ENCODE data around the gene COG2.
"Not testable (repeated sequence)": the region's sequence is repeated elsewhere in the genome, so short reads cannot be mapped to it uniquely, and the experiment has no call there.

The COG2 gene

DNA sequence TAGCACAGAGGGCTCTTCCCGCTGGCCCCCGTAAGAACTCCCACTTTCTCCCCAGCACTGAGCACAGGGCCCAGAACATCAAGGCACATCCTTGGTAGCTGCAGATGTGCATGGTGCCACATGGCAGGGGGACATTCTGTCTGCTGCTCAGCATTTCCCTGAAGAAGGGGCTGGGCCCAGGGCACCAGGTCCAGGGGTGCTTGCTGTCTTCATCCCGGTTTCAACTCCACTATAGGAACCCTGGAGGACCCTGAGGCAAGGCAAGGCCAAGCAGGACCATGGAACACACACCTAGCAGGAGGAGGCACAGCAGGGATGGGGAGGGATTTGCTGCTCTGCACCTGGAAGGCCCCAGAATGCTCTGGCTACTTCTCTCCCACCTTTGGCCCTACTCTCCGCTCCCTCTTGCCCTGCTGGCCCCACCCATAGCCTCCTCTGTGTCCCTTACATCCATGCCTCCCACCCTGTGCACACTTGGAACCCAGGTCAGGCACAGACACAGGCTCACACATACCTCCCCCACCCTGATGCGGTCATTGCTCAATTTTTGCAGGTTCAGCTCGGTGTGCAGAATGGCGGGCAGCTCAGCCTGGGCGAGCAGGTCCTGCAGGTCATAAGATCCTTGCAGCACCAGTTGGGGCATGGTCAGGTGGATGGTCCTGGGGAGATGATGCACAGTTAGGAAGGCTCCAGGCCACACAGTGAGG, 61.6 kb downstream of the COG2 start:
- DNase-seq = no peak

DNA sequence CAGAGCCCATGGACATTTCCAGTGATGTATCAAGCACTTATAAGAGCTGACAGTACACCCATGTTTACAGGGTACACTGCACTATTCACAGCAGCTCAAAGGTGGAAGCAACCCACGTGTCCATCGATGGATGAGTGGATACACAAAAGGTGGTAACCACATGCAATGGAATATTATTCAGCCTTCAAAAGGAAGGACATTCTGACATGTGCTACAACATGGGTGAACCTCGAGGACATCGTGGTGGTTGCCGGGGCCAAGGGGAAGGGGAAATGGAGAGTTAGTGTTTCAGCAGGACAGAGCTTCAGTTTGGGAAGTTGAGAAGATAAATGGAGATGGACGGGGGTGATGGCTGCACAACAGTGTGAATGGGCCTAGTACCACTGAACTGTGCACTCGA, 62.5 kb downstream of the COG2 start:
- DNase-seq = no peak

DNA sequence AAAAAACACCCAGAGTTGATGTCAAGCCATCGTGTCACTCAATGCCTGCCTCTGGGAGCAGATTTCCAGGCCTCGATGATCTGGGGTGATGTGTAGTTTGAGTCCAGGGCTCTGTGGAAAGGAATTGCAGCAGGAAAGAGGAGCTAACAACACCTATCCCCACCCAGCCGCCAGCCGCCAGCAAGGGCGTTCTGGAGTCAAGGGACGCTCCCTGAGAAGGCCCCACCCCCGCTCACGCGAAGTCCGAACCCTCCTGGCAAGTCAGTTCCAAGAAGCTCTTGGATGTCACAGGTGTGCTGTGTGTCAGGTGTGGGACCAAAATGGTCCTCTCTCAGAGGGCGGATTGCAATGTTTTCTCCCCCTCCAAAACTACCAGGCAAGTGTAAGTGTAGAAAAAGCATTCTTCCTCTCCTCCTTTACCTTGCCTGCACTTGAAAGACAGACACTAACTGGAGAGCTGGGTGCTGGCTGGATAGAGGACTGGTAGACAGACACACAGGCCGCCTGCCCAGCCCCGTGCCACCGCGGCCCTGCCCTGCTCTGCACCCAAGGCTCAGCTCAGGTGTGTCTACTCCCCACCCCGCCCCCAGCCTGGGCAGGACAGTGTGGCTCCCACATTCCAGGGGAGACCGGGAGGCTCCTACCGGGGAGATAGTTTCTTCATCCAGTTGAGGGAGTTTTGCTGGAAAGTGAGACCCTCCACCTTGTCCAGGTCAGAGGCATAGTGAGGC, 63.2 kb downstream of the COG2 start:
- no peak for DNase-seq

DNA sequence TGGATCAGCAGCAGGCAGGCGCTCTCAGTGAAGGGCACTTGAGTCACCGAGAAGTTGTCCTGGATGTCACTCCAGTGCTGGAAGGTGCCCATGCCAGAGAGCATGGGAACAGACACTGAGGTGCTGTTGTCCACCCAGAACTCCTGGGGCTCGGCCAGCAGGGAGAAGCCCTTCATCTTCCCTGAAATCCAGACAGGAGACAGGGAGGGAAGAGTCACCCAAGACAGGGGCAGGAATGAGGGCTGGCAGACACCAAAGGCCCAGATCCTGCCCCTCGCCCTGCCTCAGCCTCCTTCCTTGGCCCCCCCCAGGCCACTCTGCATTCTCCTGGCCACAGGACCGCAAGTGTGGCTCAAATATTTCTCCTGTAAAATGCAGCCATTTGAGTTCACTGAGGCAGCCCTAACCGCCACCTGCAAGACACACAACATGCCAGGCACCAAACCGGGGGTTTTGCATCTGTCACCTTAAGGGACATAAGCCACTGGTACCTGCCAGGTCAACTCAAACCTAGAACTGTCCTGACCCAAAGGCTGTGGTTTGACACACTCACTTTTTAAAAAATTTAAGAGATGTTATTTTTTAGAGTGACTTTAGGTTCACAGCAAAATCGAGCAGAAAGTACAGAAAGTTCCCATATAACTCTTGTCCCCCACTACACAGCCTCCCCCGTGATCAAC, 63.9 kb downstream of the COG2 start:
- DNase-seq = no peak

DNA sequence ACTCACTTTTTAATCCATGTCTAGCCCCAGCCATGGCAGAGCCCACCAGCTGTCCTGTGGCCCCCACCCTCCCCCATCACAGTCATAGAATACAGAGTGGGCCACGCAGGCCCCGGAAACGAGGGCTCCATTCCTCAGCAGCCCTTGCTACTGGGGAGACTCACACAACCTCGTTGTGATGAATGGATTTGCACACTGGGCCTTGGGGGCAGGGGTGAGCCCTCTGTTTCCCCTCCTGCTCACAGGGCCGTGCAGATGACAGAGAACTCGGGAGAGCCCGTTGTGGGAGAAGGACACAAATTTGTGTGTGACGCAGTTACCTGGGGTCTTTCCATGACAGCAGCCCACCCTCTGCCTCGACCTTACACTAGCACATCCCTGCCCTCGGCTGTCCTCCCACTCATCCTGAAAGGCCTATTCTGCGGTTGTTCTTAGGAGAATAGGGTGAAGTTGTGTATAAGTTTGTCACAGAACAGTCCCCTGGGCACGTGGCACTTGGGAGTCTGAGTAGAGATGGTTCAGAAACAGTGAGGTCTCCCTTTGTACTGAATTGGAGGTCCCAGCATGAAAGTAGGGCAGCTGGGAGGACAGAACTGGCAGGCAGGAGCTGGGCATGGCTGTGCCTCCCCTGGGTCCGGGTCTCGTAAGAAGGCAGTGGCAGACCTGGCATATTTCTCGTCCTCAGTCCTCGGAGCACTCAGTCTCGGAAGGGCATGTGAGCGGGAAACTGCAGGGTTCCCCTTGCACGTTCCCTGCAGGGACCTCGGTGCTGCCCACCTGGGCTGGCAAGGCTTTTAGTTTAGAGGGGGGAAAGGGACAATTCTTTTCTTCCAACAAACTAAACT, 64.8 kb downstream of the COG2 start:
- no peak for DNase-seq

DNA sequence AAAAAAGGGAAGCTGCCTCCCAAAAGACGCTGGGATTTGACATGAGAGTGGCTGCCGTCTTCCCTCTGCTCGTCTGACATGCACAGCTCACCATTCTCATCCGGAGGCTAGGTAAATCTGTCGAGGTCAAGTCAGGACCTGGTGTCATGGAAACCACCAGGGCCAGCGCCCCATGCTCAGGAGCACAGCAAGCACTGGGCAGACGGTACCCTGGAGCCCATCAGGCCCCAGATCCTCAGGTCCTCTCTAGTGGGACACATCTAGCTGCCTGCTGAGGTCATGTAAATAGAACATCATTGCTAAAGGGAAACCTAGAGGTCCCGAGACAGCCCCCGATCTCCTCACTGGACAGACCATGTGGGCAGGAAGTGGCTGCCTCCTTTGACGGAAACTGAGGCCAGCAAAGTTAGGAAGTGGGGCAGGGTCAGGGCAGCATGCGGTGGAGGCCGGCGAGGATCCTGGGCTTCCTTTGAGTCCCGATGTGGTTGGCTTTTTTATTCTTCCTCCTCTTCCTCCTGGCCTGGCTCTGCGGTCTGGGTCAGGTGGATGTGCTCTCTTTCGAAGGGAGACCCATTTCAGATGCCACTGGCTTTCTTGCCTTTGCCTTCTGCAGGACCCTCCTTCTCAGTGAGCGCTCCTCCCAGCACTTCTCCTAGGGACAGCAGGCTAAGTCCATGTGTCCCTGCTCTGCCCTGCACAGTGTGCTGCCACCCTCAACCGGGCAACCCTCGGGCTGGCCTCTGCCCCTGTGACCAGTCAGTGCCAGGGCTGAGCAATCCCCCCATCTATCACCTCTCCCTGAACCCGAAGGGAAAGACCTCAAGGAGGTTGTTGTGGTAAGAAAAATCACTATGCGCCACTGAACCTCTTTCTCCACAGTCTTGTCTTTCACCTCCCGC, 65.7 kb downstream of the COG2 start:
- no peak for DNase-seq

DNA sequence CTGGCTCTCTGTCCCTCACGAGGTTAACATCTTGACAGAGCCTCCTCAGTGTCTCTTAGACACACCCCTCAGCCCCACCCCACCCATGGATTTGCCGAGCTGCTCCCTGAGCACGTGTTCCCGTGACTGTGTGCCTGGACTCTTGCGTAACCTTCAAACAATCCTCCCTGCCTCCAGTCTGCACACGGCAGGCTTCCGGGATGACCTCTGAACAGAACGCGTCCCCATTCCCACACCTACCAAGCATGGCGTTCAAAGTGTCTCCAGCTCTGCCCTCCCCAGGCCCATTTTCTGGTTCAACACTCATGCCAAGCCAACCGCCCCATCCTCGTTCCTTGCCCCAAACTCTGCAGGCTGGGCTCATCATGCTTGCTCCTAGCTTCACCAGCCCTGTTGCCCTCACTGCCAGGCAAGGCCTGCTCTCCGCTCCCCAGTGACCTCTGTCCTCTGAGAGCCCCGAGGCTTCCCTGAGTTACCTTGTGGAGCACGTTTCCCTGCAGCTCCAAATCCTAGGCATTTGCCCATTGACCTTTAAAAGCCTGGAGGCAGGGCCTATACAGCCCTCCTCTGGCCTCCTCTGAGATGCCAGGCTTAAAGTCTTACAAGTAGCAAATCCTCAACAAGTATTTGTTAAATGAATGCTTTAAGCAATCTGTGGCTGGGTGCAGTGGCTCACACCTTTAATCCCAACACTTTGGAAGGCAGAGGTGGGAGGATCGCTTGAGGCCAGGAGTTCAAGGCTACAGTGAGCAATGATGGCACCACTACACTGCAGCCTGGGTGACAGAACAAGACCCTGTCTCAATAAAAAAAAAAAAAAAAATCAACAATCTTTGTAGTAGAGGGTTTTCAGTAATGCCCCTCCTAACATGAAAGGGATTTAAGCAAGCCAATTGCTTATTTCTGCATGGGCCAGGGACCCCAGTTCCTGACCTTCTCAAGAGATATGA, 66.6 kb downstream of the COG2 start:
- DNase-seq = no peak

DNA sequence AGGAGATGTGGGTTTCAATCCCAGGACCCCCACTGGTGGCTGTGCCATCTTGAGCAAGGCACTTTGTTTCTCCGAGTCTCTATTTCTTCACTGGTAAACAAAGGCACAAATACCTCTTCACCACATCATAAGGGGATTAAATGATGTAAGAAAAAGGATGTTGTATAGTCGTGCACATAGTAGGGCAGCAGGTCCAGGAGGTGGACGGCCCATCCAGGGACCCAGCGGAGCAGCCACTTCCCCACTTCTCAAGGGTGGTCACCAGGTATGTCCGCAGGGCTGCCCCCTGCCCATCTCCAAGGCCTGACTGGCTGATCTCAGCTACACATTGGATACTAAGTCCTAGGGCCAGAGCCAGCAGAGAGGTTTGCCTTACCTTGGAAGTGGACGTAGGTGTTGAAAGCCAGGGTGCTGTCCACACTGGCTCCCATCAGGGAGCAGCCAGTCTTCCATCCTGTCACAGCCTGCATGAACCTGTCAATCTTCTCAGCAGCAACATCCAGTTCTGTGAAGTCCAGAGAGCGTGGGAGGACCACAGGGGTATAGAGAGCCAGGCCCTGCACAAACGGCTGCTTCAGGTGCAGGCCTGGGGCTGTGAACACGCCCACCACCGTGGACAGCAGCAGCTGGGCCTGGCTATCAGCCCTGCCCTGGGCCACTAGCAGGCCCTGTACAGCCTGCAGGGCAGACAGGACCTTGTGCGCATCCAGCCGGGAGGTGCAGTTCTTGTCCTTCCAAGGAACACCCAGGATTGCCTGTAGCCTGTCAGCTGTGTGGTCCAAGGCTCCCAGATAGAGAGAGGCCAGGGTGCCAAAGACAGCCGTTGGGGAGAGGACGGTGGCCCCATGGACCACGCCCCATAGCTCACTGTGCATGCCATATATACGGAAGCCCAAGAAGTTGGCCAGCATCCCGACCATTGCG, 67.6 kb downstream of the COG2 start:
- no peak for DNase-seq

DNA sequence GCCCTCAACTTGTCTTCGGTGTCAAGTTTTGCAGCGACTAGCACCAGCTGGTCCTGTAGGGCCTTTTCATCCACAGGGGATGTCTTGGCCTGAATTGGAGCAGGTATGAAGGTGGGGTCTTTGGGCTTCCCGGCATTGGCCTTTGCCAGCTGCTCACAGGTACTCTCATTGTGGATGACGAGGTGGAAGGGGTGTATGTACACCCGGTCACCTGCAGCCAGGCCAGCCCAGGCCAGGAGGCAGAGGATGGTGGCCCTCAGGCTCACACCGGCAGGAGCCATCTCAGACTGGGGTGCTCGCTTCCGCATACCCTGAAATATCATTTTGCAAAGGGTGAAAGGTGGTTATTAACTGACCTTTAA, 68.2 kb downstream of the COG2 start:
- DNase-seq = no peak

DNA sequence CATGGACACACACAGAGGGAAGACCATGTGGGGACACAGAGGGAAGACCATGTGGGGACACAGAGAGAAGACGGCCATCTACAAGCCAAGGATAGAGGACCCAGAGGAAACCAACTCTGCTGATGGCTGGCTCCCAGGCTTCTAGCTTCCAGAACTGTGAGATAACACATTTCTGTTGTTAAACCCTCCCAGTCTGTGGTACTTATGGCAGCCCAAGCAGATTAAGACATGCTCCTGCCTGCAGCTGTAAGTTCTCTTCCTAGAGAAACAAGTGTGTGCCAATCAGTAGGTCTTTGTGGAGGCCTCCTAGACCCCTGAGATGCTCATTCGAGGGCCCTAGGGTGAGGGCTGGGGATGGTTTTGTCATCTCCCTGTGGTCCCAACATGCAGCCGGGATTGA, 69.0 kb downstream of the COG2 start:
- DNase-seq = no peak

DNA sequence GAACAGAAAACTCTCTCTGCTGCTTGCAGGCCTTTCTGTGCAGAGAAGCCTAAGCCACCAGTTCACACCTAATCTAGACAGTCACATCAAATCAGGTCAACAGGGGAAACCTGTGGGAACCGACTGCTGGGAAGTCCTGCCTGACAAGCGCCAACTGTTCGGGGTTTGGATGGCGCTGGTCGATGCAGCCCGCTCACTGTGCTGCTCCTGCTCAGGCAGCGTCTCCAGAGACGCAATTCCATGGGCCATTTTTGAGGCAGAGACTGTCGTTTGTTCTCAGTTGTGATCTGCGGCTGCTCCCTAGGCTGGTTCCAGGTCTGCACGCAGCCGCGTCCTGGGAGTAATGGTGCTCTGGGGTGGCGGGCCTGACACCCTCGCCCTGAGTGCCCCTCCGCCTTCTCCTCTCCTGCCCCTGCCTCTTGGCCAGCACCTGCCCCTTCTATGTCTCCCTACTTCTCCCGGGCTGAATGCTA, 70.2 kb downstream of the COG2 start:
- DNase-seq = no peak

DNA sequence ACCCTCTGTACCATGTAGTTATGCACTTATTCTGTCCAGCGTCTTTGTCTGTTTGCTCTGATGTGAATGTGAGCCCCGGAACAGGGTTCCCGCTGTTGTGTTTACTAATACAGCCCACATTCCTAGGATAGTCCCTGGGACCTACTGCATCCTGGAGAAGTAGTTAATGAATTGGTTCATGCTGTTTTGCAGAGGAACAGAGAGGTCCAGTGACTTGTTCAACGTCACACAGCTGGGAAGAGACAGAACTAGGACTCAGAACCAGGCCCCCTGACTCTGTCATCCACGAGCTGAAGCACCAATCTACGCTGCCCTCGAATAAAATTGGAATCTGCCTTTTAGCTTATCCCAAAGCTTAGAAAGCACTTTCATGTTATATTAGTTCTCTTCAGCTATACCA, 70.9 kb downstream of the COG2 start:
- DNase-seq = no peak

DNA sequence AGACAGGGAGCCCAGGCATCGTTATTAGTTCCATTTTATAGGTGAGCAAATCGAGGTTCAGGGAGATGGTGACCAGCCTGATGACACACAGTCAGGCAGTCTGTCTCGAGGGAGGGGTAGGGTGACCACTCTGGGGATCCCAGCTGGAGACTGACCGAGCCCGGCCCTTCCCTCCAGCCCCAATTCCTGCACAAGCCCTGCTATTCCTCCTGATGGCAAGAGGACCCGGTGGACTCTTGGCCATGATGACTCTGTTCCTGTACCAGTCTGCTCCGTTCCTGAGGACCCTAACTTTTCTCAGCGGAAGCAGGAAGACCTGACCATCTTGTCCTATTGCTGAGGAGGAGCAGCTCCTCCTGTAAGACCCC, 71.2 kb downstream of the COG2 start:
- no peak for DNase-seq

DNA sequence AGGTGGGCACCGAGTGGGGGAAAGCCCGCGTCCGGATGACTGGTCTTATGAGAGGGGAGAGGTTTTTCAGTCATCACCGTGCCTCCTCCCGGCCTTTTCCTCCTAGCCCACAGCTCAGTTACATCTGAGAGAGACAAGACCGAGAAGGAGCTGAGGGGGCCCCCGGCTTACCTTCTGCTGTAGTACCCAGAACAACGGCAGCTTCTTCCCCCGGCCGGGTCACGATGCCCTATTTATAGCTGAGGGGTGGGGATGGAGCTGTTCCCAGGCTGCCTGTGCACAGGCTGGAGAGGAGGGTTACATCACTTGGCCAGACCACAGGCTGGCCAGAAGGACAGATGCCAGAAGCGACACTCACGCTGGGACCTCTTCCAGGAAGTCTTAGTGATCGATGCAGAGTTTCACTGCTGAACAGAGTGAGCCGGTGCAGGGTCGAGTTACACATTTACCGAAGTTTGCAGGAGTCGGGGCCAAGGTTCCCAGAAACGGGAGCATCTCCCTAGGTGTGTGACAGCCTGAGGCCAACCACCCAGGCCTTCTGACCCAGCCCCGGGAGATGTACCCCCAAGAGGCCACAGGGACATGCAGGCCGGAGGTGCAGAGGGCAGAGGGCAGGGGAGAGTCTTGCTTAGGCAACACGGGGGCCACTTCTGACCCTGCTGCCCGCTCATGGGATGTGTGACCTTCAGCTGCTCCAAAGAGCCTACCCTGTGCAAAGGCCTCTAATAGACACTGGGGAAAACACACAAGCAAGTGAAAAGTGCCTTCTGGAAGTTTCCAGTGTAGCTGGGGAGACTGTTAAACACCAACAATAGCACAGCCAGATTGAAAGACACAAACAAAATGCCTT, 71.9 kb downstream of the COG2 start, which contains the start of gene AGT:
AGT (minus strand) TSS at position 208 of the 850 bp plus-strand sequence. CDS start 3,299 bp downstream, outside the sequence.
- peak; percentile 63 for DNase-seq

DNA sequence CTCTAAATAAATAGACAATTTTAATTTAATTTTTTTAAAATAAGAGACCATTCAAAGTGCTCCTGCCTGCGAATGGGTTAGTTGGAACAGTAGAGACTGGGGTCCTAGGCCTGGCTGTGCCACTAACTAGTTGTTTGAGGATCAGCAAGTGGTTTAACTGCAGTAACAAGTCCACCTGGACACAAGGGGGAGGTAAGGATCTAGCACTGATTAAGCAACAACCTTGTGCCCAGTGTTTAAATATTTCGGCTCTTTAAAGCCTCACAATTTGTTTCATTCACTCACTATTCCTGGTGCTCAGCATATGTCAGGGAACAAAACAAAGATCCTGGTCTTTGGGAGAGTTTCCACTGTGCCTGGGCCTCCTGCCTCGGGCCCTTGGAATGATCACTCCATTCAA, 73.2 kb downstream of the COG2 start:
- no peak for DNase-seq

DNA sequence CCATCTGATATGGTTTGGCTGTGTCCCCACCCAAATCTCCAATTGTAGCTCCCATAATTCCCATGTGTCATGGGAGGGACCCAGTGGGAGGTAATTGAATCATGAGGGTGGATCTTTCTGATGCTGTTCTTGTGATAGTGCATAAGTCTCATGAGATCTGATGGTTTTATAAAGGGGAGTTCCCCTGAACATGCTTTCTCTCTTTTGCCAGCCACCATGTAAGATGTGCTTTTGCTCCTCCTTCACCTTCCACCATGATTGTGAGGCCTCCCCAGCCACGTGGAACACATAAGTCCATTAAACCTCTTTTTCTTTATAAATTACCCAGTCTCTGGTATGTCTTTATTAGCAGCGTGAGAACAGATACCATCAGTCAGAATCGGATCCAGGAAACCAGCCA, 74.2 kb downstream of the COG2 start:
- not testable (repeated sequence) for DNase-seq

DNA sequence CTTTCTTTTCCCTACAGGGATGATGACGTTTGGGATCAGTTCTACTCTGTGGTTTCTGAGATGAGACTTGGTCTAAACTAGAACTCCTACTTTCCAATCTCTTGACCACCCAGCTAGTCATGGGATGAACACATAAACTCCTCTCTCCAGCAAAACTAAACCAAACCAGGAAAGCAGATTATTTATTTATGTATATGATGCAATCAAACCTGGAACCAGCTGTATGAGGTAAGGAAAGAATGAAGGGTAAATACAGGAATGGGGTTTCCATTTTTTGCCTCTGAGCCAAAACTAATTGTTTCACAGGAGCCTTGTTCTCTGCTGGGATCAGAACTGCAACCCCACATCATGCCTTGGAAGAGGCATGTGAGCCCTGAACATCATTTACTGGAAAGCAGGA, 75.0 kb downstream of the COG2 start:
- no peak for DNase-seq

DNA sequence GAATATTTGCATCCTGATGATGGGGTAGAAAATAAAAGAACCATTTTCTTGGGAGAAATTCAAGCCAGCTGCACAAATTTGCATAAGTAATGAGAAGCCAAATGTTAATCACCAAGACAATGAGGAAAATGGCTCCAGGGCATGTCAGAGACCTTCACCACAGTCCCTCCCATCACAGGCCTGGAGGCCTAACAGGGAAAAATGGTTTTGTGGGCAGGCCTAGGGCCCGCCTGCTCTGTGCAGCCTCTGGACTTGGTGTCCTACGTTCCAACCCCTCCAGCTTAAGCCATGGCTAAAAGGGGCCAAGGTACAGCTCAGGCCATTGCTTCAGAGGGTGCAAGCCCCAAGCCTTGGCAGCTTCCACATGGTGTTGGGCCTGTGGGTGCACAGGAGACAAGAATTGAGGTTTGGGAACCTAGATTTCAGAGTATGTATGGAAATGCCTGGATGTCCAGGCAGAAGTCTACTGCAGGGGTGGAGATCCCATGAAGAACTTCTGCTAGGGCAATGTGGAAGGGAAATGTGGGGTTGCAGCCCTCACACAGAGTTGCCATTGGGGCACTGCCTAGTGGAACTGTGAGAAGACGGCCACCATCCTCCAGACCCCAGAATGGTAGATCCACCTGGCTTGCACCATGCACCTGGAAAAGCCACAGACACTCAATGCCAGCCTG, 79.7 kb downstream of the COG2 start:
- DNase-seq = not testable (repeated sequence)
